ENCODE measurements around the gene SYNE3.

GRCh38 chr14:95487669-95488084 is 28.8 kb downstream of the SYNE3 start:
- TF ChIP-seq POLR2AphosphoS5 (IDR thresholded peaks at IDR 0.05; ENCODE audit: low read depth) (no peak), REST (IDR thresholded peaks at IDR 0.05; ENCODE audit: insufficient replicate concordance, low read depth) (no peak), CTCF (IDR thresholded peaks at IDR 0.05; ENCODE audit: insufficient read depth, low read length) (no peak), SPI1 (IDR thresholded peaks at IDR 0.05; ENCODE audit: borderline replicate concordance, low read depth) (no peak)

All from HL-60 (cell line).